GM06990 (cell line): ENCODE data around the gene SYNE1.
"Not testable (repeated sequence)": the region's sequence is repeated elsewhere in the genome, so short reads cannot be mapped to it uniquely, and the experiment has no call there.

Source experiments
- DNase-seq: peaks from one replicate; pipeline ENCODE4 v3.0.0-alpha.2; 2011; ENCODE audit not compliant: insufficient read length; ENCODE audit errors: extremely low read depth
- H3K27me3 ChIP-seq: replicated peaks from 2 replicates; pipeline ENCODE4 v1.6.0; 2011; ENCODE audit warnings: low read length; ENCODE audit not compliant: control insufficient read depth, insufficient read depth
- H3K36me3 ChIP-seq: 2 replicates; pipeline ENCODE4 v1.5.1; 2011; ENCODE audit warnings: low read length; ENCODE audit not compliant: control insufficient read depth, insufficient read depth
- H3K4me3 ChIP-seq: replicated peaks from 2 replicates; pipeline ENCODE4 v1.5.1; 2011; ENCODE audit warnings: low read depth, mild to moderate bottlenecking, control low read depth, low read length
- TF ChIP-seq, protein P1 (sequence below): IDR thresholded peaks from 2 replicates; pipeline ENCODE4 v1.5.1; 2011; ENCODE audit warnings: low read length, control low read depth, mild to moderate bottlenecking, inconsistent platforms; ENCODE audit not compliant: insufficient read depth, poor library complexity, severe bottlenecking

The SYNE1 gene

DNA sequence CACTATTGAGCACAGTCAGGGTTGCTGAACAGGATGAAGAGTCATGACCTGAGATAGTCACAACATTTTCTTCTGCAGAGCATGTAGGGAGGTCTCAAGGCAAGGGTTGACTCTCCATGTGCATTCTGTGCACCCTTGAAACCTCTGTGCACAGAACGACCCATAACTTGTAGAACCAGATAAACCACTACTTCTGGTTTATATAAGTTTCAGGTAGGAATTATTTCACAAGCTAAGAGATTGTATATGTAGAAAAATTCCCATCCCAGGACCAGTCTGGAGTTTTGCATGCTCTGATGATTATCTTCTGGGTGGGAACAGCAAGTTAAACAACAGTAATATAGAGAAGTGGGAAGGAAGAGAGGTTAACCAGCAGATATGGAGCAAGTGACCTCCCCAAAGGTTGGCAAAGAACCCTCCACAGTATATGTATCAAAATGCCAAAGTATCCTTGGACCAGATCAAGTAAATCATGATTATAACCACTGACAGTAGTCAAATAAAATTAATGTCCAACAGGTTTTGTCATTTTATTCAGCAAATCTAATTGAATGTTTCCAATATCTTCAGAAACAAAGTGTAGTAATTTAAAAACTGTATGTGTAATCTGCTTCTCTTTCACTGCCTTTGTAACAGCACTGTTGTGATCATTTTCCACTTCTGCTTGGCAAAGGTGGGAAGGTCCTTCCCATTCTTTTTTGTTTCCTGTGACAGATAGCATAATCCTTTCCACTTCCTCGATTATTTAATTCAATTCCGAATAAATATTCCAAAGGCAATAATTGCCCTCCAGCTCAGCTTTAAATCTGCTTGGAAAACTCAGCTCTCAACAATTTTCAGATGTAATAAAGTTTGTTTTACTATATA lies 104.4 kb downstream of the SYNE1 start:
- no peaks in the 10 kb centered on the region for H3K36me3 ChIP-seq
- H3K27me3 ChIP-seq, result no peaks in the 10 kb centered on the region
- H3K4me3 ChIP-seq, result no peak overlapping the region
- no peak for DNase-seq
- TF ChIP-seq, protein P1, sequence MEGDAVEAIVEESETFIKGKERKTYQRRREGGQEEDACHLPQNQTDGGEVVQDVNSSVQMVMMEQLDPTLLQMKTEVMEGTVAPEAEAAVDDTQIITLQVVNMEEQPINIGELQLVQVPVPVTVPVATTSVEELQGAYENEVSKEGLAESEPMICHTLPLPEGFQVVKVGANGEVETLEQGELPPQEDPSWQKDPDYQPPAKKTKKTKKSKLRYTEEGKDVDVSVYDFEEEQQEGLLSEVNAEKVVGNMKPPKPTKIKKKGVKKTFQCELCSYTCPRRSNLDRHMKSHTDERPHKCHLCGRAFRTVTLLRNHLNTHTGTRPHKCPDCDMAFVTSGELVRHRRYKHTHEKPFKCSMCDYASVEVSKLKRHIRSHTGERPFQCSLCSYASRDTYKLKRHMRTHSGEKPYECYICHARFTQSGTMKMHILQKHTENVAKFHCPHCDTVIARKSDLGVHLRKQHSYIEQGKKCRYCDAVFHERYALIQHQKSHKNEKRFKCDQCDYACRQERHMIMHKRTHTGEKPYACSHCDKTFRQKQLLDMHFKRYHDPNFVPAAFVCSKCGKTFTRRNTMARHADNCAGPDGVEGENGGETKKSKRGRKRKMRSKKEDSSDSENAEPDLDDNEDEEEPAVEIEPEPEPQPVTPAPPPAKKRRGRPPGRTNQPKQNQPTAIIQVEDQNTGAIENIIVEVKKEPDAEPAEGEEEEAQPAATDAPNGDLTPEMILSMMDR, result no peak

DNA sequence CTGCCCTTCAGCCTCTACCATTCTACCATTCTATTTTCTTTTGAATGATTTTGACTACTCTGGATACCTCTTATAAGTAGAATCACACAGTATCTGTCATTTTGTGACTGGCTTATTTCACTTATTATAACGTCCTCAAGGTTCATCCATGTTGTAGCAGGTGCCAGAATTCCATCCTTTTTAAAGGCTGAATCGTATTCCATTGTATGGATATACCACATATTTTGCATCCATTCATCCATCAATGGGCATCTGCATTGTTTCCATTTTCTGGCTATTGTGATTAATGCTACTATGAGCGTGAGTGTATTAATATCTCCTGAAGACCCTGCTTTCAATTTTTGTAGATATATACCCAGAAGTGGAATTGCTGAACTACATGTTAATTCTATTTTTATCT lies 105.5 kb downstream of the SYNE1 start:
- Histone ChIP-seq H3K36me3 (no peaks in the 10 kb centered on the region), H3K27me3 (no peaks in the 10 kb centered on the region), H3K4me3 (no peak overlapping the region)
- no peak for DNase-seq
- TF ChIP-seq, protein P1, result no peak

DNA sequence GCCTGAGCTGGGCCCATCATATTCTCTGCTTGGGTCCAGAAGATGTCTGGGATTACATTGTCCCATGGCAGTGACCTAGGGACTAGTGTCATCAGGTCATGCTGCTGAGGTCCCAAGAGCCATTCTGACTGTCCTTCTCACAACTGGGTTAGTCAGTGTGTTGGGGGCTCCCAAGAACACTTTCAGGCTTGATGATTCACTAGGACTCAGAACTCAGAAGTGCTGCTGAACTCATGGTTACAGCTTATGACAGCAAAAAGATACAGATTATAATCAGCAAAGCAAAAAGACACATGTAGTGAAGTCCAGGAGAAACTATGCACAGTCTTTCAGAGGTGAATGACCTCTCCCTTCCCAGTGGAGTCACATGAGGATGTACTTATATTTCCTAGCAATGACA lies 107.8 kb downstream of the SYNE1 start:
- Histone ChIP-seq H3K27me3 (no peaks in the 10 kb centered on the region), H3K4me3 (no peak overlapping the region), H3K36me3 (no peaks in the 10 kb centered on the region)
- TF ChIP-seq, protein P1, result no peak
- DNase-seq, result no peak

DNA sequence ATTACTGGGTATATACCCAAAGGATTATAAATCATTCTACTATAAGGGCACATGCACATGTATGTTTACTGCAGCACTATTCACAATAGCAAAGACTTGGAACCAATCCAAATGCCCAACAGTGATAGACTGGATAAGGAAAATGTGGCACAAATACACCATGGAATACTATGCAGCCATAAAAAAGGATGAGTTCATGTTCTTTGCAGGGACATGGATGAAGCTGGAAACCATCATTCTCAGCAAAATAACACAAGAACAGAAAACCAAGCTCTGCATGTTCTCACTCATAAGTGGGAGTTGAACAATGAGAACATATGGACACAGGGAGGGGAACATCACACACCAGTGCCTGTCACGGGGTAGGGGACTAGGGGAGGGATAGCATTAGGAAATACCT lies 123.0 kb downstream of the SYNE1 start:
- H3K4me3 ChIP-seq, H3K36me3 ChIP-seq, H3K27me3 ChIP-seq, DNase-seq: not testable (repeated sequence)

DNA sequence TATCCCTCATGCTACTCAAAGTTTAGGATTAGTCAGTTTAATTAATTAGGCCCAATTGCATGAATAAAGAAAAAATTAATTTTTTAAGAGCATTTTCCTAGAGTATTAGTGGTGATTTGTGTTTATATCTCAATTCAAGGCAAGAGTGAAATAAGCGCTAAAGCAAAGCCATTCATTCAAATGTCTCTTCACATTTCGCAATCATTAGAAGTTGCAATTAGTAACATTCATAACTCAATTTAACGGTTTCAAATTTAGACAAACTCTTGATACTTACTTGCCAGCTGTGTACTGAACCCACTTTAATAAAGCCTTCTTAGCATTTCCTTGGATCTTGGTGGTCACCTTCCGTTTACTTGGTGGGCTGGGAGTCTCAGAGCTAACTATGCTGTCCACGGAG lies 127.2 kb downstream of the SYNE1 start:
- Histone ChIP-seq H3K36me3 (no peaks in the 10 kb centered on the region), H3K4me3 (no peak overlapping the region), H3K27me3 (no peaks in the 10 kb centered on the region)
- TF ChIP-seq, protein P1, result no peak
- DNase-seq, result no peak

DNA sequence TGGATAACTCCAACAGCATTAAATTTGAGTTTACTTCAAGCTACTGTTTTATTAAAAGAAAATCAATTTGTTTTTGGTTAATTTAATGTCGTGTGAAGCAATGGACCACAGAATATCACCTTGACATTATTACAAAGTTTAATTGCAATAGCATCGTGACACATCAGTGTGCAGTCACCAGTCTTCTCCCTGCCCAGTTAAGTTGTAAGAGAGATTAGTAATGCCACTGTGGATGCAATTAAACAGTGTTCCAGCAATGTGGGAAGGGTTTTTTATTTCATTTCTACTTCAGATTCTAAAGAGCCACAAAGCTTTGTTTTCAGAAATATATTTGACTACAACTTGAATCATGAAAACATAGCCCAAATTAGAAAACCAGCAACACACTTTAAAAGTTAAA lies 128.7 kb downstream of the SYNE1 start:
- no peak for DNase-seq
- TF ChIP-seq, protein P1, result no peak
- no peaks in the 10 kb centered on the region for H3K27me3 ChIP-seq
- H3K36me3 ChIP-seq, result no peaks in the 10 kb centered on the region
- no peak overlapping the region for H3K4me3 ChIP-seq
